Activated naive CD4-positive, alpha-beta T cell treated with anti-CD3 and anti-CD28 coated beads for 36 hours (primary cell): ENCODE measurements around the gene USP36. TPM values are rescaled to one million over a fixed set of nuclear protein-coding genes. Genes with fewer than 3 reads are reported as not detected.
A peak's percentile ranks its signal among the peaks of the same experiment; 100 is the strongest.

Experiments used
- CTCF ChIA-PET: fragments of 350-600 bp; sonication (Branson Sonifier 250); formaldehyde crosslinking; loops from one replicate; lab custom pipeline; 2021; ENCODE audit warnings: antibody characterized with exemption; lab: Charles Lee
- DNase-seq: peaks from one replicate; pipeline ENCODE4 v3.0.0-alpha.2; 2020
- H3K27ac Mint-ChIP-seq: one replicate; pipeline ENCODE4 v1.8.0; 2021; ENCODE audit warnings: mild to moderate bottlenecking, mixed read lengths
- H3K27me3 Mint-ChIP-seq: one replicate; pipeline ENCODE4 v1.8.0; 2021; ENCODE audit warnings: low read depth, mixed read lengths
- H3K36me3 Mint-ChIP-seq: one replicate; pipeline ENCODE4 v1.8.0; 2021; ENCODE audit warnings: low read depth, mixed read lengths
- H3K4me1 Mint-ChIP-seq: one replicate; pipeline ENCODE4 v1.8.0; 2021; ENCODE audit warnings: low read depth, mixed read lengths
- H3K4me3 Mint-ChIP-seq: one replicate; pipeline ENCODE4 v1.8.0; 2021; ENCODE audit warnings: mild to moderate bottlenecking, moderate library complexity, mixed read lengths
- H3K9me3 Mint-ChIP-seq: one replicate; pipeline ENCODE4 v1.8.0; 2021; ENCODE audit warnings: mixed read lengths
- intact Hi-C: fragments of 100-400 bp; cut with micrococcal nuclease; formaldehyde crosslinking; loops from one replicate; pipeline ENCODE4 v1.15.1; 2023
- total RNA-seq, 2 experiments: library from RNA; stranded (reverse); gene quantifications; one replicate each; pipeline ENCODE4 v1.2.3, GENCODE V29; 2021

USP36 gene
- total RNA-seq, 2 experiments from 2014 or later: 65.3 to 68.7 TPM

- H3K27ac Mint-ChIP-seq: peak overlapping the region; percentile 83
- H3K9me3 Mint-ChIP-seq: no peaks in the 10 kb centered on the region
- CTCF ChIA-PET: interaction anchor here (1.1 kb wide), 1 partner anchor 36 kb away, joined by 3 read pairs; no protein-coding TSS in a partner anchor
- no peaks in the 10 kb centered on the region for H3K27me3 Mint-ChIP-seq
- peaks cover 52% of the 10 kb centered on the region for H3K4me1 Mint-ChIP-seq
- intact Hi-C loops: no loop called here
- H3K36me3 Mint-ChIP-seq: peaks cover 46% of the 10 kb centered on the region
- no peak for DNase-seq
- H3K4me3 Mint-ChIP-seq: no peak overlapping the region
Measured at GRCh38 chr17:78791840-78792709, 48.5 kb downstream of the USP36 start.

DNA sequence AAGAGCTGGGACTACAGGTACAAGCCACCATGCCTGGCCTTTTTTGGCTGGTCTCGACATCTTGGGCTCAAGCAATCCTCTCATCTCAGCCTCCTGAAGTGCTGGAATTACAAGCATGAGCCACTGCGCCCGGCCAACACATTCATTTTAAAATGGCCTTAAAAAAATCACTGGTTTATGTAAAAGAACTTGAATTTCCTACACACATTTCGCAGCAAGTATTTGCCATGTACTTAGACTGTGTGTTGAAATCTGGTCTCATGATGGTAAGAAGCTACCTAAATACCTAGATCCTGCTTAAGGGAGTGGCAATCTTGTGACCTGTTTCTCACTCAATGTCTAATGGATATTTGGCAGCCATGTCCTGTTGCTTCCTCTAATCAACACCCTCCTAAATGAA lies 50.1 kb downstream of the USP36 start:
- Mint-ChIP-seq H3K27me3 (no peaks in the 10 kb centered on the region), H3K4me1 (peaks cover 53% of the 10 kb centered on the region), H3K9me3 (no peaks in the 10 kb centered on the region), H3K36me3 (peaks cover 33% of the 10 kb centered on the region), H3K4me3 (no peak overlapping the region), H3K27ac (peak overlapping the region; percentile 64)
- DNase-seq: no peak
- intact Hi-C loops: no loop called here
- CTCF ChIA-PET: interaction anchor here (0.6 to 1.6 kb wide), 4 partner anchors 45 to 75 kb away, joined by 3 to 5 read pairs (median 3); no protein-coding TSS in a partner anchor

DNA sequence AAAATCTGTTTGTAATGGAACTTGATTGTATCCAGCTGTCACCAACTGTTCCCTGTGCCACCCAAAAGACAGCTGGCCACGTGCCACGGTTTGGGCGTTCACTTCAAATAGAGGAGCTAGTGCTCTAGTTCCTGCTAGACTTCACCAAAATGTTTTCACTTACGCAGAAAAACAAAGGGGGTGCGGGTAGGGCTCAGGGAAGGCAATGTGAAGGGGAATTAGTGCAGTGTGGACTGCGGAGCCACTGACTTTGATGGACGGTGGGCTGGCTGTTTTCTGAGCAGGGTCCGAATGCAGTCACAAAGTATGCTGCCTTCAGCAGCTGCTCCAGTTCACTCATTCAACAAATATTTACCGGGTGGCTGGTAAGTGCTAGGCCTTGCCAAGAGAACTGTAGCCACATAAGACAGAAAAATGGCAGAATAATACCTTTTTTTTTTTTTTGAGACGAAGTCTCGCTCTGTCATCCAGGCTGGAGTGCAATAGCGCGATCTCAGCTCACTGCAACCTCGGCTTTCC lies 50.9 kb downstream of the USP36 start:
- Mint-ChIP-seq H3K27me3 (no peaks in the 10 kb centered on the region), H3K27ac (peak overlapping the region; percentile 84), H3K4me1 (peaks cover 61% of the 10 kb centered on the region), H3K4me3 (peak overlapping the region; percentile 38), H3K9me3 (no peaks in the 10 kb centered on the region), H3K36me3 (peaks cover 27% of the 10 kb centered on the region)
- peak; percentile 61 for DNase-seq
- intact Hi-C loops: no loop called here
- CTCF ChIA-PET: interaction anchor here (0.6 to 1.6 kb wide), 8 partner anchors 10 to 80 kb away, joined by 3 to 6 read pairs (median 4); no protein-coding TSS in a partner anchor

DNA sequence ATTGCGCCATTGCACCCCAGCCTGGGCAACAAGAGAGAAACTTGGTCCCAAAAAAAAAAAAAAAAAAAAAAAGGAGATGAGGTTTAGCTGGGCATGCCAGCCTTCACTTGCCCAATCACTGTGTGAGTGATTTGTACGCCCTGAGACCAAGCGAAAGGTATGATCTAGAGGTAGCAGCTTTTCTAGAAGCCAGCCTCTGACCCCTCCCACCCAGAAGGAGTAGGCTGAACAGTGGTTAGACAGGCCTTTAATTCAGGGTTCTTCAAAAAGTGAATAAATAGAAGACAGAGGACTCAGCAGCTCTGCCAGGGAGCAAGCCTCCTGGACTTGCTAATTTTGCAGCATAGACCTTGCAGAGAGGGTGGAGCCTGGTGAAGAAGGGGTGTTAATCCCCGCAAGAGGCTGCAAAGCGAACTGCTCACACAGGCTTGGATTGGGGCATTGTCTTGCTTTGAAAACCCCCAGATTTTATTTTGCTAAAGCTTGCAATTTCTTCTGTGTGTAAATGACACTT lies 51.4 kb downstream of the USP36 start:
- Mint-ChIP-seq H3K27ac (peak overlapping the region; percentile 84), H3K27me3 (no peaks in the 10 kb centered on the region), H3K36me3 (peaks cover 22% of the 10 kb centered on the region), H3K9me3 (no peaks in the 10 kb centered on the region), H3K4me1 (peaks cover 65% of the 10 kb centered on the region), H3K4me3 (no peak overlapping the region)
- intact Hi-C loops: no loop called here
- CTCF ChIA-PET: interaction anchor here (0.7 to 1.6 kb wide), 7 partner anchors 11 to 79 kb away, joined by 3 to 7 read pairs (median 5); no protein-coding TSS in a partner anchor
- no peak for DNase-seq

- Mint-ChIP-seq H3K4me3 (no peak overlapping the region), H3K27ac (no peak overlapping the region), H3K36me3 (peaks cover 17% of the 10 kb centered on the region), H3K9me3 (no peaks in the 10 kb centered on the region), H3K4me1 (peaks cover 72% of the 10 kb centered on the region), H3K27me3 (no peaks in the 10 kb centered on the region)
- intact Hi-C loops: no loop called here
- no peak for DNase-seq
- CTCF ChIA-PET: interaction anchor here (1.1 to 1.5 kb wide), 3 partner anchors 10 to 31 kb away, joined by 3 to 5 read pairs (median 3); no protein-coding TSS in a partner anchor
Measured at GRCh38 chr17:78788451-78788850, 52.2 kb downstream of the USP36 start.

DNA sequence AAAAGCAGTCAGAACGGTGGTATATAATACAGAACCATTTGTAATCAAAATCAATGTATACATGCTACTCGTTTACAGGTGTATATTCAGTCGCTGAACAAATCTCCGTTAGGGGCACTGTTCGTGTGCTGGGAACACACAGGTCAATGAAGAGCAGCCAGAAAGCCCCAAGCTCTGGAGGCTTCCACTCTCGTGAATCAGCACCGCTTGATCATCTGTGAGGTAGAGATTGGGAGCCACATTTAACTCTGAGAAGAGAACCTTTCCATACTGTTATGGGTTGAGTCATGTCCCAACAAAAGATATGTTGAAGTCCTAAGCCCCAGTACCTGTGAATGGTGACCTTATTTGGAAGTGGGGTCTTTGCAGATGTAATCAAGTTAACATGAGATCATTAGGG lies 53.2 kb downstream of the USP36 start:
- intact Hi-C loops: no loop called here
- CTCF ChIA-PET: interaction anchor here (0.5 to 1.1 kb wide), 3 partner anchors 11 to 99 kb away, joined by 3 read pairs; no protein-coding TSS in a partner anchor
- no peaks in the 10 kb centered on the region for H3K27me3 Mint-ChIP-seq
- no peak overlapping the region for H3K4me3 Mint-ChIP-seq
- no peak for DNase-seq
- peaks cover 73% of the 10 kb centered on the region for H3K4me1 Mint-ChIP-seq
- peaks cover 15% of the 10 kb centered on the region for H3K36me3 Mint-ChIP-seq
- no peaks in the 10 kb centered on the region for H3K9me3 Mint-ChIP-seq
- peak overlapping the region; percentile 22 for H3K27ac Mint-ChIP-seq

DNA sequence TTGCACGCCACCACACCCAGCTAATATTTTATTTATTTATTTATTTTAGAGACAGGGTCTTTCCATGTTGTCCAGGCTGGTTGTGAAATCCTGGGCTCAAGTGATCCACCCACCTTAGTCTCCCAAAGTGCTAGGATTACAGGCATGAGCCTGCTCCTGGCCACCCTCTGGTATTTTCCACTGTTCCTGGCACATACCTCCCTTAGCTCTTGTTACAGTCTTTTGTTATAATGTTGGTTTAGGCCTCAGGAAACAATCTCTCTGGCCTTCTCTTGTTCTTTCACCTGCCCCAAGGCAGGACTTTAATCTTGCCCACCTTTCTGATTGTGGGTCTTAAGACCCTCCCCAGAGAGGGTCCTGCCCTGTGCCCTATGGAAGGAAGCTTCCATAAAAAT lies 55.0 kb downstream of the USP36 start:
- Mint-ChIP-seq H3K27ac (peak overlapping the region; percentile 66), H3K4me1 (peaks cover 56% of the 10 kb centered on the region), H3K4me3 (no peak overlapping the region), H3K9me3 (no peaks in the 10 kb centered on the region), H3K36me3 (peaks cover 12% of the 10 kb centered on the region), H3K27me3 (no peaks in the 10 kb centered on the region)
- CTCF ChIA-PET: interaction anchor here (0.7 to 1.2 kb wide), 4 partner anchors 13 to 78 kb away, joined by 3 to 5 read pairs (median 4); no protein-coding TSS in a partner anchor
- intact Hi-C loops: no loop called here
- no peak for DNase-seq

DNA sequence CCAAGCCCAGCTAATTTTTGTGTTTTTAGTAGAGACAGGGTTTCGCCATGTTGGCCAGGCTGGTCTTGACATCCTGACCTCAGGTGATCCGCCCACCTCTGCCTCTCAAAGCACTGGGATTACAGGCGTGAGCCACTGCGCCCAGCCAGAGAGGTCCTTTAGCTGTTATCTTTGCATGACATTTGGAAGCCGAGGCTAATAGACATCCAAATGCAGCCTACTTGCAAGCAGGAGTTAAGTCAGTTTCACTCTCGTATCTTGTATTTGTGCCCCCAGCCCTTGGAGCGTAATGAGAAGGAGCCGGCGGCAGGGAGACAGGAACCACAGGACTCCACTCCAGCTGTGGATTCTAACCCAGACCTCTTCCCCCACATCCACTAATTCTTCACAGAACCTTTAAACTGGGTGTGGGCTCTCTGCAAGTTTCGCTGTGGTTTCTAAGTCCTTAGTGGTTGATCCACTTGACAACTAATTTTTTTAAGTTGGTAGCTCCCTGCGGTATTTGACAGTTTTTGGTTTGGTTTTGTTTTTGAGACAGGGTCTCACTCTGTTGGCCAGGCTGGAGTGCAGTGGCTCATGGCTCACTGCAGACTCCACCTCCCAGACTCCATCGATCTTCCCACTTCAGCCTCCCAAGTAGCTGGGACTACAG lies 55.5 kb downstream of the USP36 start:
- peaks cover 53% of the 10 kb centered on the region for H3K4me1 Mint-ChIP-seq
- CTCF ChIA-PET: interaction anchor here (0.7 to 1.2 kb wide), 5 partner anchors 13 to 77 kb away, joined by 3 to 5 read pairs (median 3); no protein-coding TSS in a partner anchor
- peak overlapping the region; percentile 1 for H3K27ac Mint-ChIP-seq
- intact Hi-C loops: no loop called here
- no peaks in the 10 kb centered on the region for H3K27me3 Mint-ChIP-seq
- H3K4me3 Mint-ChIP-seq: no peak overlapping the region
- peaks cover 9% of the 10 kb centered on the region for H3K36me3 Mint-ChIP-seq
- no peaks in the 10 kb centered on the region for H3K9me3 Mint-ChIP-seq
- no peak for DNase-seq

DNA sequence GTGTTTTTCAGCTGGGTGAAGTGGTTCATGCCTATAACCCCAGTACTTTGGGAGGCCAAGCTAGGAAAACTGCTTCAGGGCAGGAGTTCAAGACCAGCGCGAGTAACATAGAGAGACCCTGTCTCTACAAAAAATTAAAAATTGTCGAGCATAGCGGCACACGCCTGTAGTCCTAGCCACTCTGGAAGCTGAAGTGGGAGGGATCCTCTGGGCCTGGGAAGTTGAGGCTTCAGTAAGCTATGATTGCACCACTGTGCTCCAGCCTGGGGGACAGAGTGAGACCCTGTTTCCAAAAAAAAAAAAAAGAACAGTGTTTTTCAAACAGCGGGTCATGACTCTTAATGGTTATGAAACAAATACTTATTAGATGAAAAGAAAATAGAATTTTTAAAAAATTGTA lies 56.3 kb downstream of the USP36 start:
- Mint-ChIP-seq H3K27ac (no peak overlapping the region), H3K27me3 (no peaks in the 10 kb centered on the region), H3K36me3 (peaks cover 13% of the 10 kb centered on the region), H3K4me3 (no peak overlapping the region), H3K9me3 (no peaks in the 10 kb centered on the region), H3K4me1 (peaks cover 52% of the 10 kb centered on the region)
- intact Hi-C loops: no loop called here
- DNase-seq: no peak
- CTCF ChIA-PET: interaction anchor here (0.6 to 1.2 kb wide), 3 partner anchors 25 to 362 kb away, joined by 3 to 5 read pairs (median 3); no protein-coding TSS in a partner anchor

- Mint-ChIP-seq H3K36me3 (peaks cover 14% of the 10 kb centered on the region), H3K4me3 (peak overlapping the region; percentile 6), H3K27me3 (no peaks in the 10 kb centered on the region), H3K27ac (peak overlapping the region; percentile 18), H3K9me3 (no peaks in the 10 kb centered on the region), H3K4me1 (peaks cover 53% of the 10 kb centered on the region)
- CTCF ChIA-PET: interaction anchor here (1.0 kb wide), 1 partner anchor 25 kb away, joined by 3 read pairs; no protein-coding TSS in a partner anchor
- intact Hi-C loops: loop anchor here (2.0 kb wide), 1 partner anchor 57 kb away; the partner anchor contains the start of gene USP36
- no peak for DNase-seq
Measured at GRCh38 chr17:78783711-78784324, 56.8 kb downstream of the USP36 start.

DNA sequence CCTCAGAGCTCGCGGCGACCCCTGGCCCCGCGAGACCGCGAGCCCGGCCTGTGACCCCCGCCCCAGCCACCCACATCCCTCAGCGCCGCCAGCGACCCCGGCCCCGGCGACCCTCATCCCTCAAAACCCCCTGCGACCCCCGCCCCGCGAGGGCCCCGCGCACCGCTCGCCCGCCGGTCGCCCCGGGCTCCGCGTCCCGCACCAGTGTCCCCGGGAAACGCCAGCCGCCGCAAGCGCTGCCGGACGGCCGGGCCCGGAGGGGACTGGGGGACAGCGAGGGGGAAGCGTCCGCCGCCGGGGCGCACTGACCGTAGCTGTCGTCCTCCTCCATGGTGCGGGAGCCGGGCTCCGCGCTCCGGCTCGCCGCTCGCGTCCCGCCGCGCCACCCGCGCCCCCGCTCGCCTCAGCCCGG lies 58.7 kb downstream of the USP36 start, which contains the start of gene CYTH1:
CYTH1 (minus strand) TSS at position 381 of the 412 bp plus-strand sequence; CDS start at position 331, 50 bp downstream.
- Mint-ChIP-seq H3K4me3 (peak within 1 kb of the TSS; percentile 82), H3K27me3 (no peaks in the 10 kb centered on the region), H3K36me3 (peaks cover 9% of the 10 kb centered on the region), H3K27ac (peak within 1 kb of the TSS; percentile 97), H3K9me3 (no peaks in the 10 kb centered on the region), H3K4me1 (peaks cover 49% of the 10 kb centered on the region)
- DNase-seq: no peak
- CTCF ChIA-PET: no interaction called here
- intact Hi-C loops: loop anchor here (2.0 kb wide), 1 partner anchor 59 kb away; the partner anchor contains the start of gene USP36
